MCF 10A (cell line): ENCODE data around the gene UNKL. TPM values are rescaled to one million over a fixed set of nuclear protein-coding genes. Genes with fewer than 3 reads are reported as not detected.

Experiments
- BruUV-seq: library from RNA; stranded (reverse); fragments of 400-500 nt; replicated peaks from 2 replicates; lab custom pipeline; 2021; lab: Mats Ljungman, UMichigan
- CTCF ChIA-PET: fragments of 300-600 bp; sonication (Branson Sonifier 250); formaldehyde crosslinking; extraction: SDS; loops from one replicate; lab custom pipeline; 2021; ENCODE audit warnings: antibody characterized with exemption, inconsistent platforms; lab: Yijun Ruan, JAX
- POLR2A ChIA-PET: fragments of 300-600, 350-650 bp; sonication (Branson Sonifier 250); formaldehyde crosslinking; extraction: SDS; loops from one replicate; lab custom pipeline; 2020; ENCODE audit warnings: antibody characterized with exemption, inconsistent platforms; lab: Yijun Ruan, JAX
- DNase-seq: peaks from one replicate; pipeline ENCODE4 v3.0.0-alpha.2; 2018; ENCODE audit not compliant: unreplicated experiment
- H3K27ac Mint-ChIP-seq: one replicate; pipeline ENCODE4 v1.8.0; 2022; ENCODE audit warnings: mild to moderate bottlenecking, low read depth, mixed read lengths; ENCODE audit not compliant: unreplicated experiment
- H3K27me3 Mint-ChIP-seq: one replicate; pipeline ENCODE4 v1.8.0; 2022; ENCODE audit warnings: mixed read lengths; ENCODE audit not compliant: insufficient read depth, unreplicated experiment
- H3K36me3 Mint-ChIP-seq: one replicate; pipeline ENCODE4 v1.8.0; 2022; ENCODE audit warnings: mild to moderate bottlenecking, moderate library complexity, mixed read lengths; ENCODE audit not compliant: insufficient read depth, unreplicated experiment
- H3K4me1 Mint-ChIP-seq: one replicate; pipeline ENCODE4 v1.8.0; 2022; ENCODE audit warnings: mixed read lengths; ENCODE audit not compliant: insufficient read depth, unreplicated experiment
- H3K4me3 Mint-ChIP-seq: one replicate; pipeline ENCODE4 v1.8.0; 2022; ENCODE audit warnings: mild to moderate bottlenecking, moderate library complexity, mixed read lengths; ENCODE audit not compliant: unreplicated experiment
- H3K9me3 Mint-ChIP-seq: one replicate; pipeline ENCODE4 v1.8.0; 2022; ENCODE audit warnings: mixed read lengths; ENCODE audit not compliant: unreplicated experiment
- CTCF ChIP-seq: fragments of 200-600 bp; IDR thresholded peaks from one replicate; pipeline ENCODE4 v1.8.0; 2022; ENCODE audit warnings: antibody characterized with exemption, mild to moderate bottlenecking; ENCODE audit not compliant: unreplicated experiment
- intact Hi-C: fragments of 100-400 bp; cut with micrococcal nuclease; formaldehyde crosslinking; loops from 2 replicates; pipeline ENCODE4 v1.14.1; 2022
- total RNA-seq: library from RNA; stranded (reverse); gene quantifications from 2 replicates; pipeline ENCODE4 v1.2.3, GENCODE V29; 2022

The UNKL gene
- total RNA-seq, 1 experiment from 2014 or later, result 12.3 TPM

GRCh38 chr16:1439058-1439698 lies 24.7 kb upstream of the UNKL start:
- H3K4me1 Mint-ChIP-seq, result no peaks in the 10 kb centered on the region
- no peak overlapping the region for H3K4me3 Mint-ChIP-seq
- no peaks in the 10 kb centered on the region for H3K36me3 Mint-ChIP-seq
- H3K27ac Mint-ChIP-seq, result no peak overlapping the region
- no peak for DNase-seq
- no peak for TF ChIP-seq CTCF
- ChIA-PET CTCF (interaction anchor here (0.8 kb wide), 1 partner anchor 11 kb away, joined by 5 read pairs; no protein-coding TSS in a partner anchor), POLR2A (interaction anchor here (0.6 kb wide), 1 partner anchor 1693 kb away, joined by 3 read pairs; no protein-coding TSS in a partner anchor)
- no TSS peak for BruUV-seq
- intact Hi-C loops, result no loop called here
- H3K27me3 Mint-ChIP-seq, result no peaks in the 10 kb centered on the region
- no peaks in the 10 kb centered on the region for H3K9me3 Mint-ChIP-seq

- H3K27ac Mint-ChIP-seq, result no peak overlapping the region
- no TSS peak for BruUV-seq
- POLR2A ChIA-PET, result no interaction called here
Measured at GRCh38 chr16:1438229-1439057, 23.9 kb upstream of the UNKL start.

GRCh38 chr16:1437606-1438005 lies 23.1 kb upstream of the UNKL start:
- intact Hi-C loops, result no loop called here
- no peak overlapping the region for H3K4me3 Mint-ChIP-seq
- POLR2A ChIA-PET, result no interaction called here
- H3K36me3 Mint-ChIP-seq, result no peaks in the 10 kb centered on the region
- H3K4me1 Mint-ChIP-seq, result no peaks in the 10 kb centered on the region
- no peak for DNase-seq
- H3K27me3 Mint-ChIP-seq, result no peaks in the 10 kb centered on the region
- no peaks in the 10 kb centered on the region for H3K9me3 Mint-ChIP-seq
- no peak for TF ChIP-seq CTCF
- H3K27ac Mint-ChIP-seq, result no peak overlapping the region
- CTCF ChIA-PET, result no interaction called here
- no TSS peak for BruUV-seq

More at GRCh38 chr16:1438229-1439057, 23.9 kb upstream of the UNKL start:
- Mint-ChIP-seq H3K4me1 (no peaks in the 10 kb centered on the region), H3K27me3 (no peaks in the 10 kb centered on the region), H3K4me3 (no peak overlapping the region), H3K9me3 (no peaks in the 10 kb centered on the region), H3K36me3 (no peaks in the 10 kb centered on the region)
- no peak for TF ChIP-seq CTCF
- CTCF ChIA-PET, result interaction anchor here (0.8 kb wide), 1 partner anchor 10 kb away, joined by 5 read pairs; no protein-coding TSS in a partner anchor
- intact Hi-C loops, result no loop called here
- no peak for DNase-seq

GRCh38 chr16:1436731-1437355 lies 22.3 kb upstream of the UNKL start:
- no peak for TF ChIP-seq CTCF
- POLR2A ChIA-PET, result interaction anchor here (0.9 kb wide), 1 partner anchor 15 kb away, joined by 3 read pairs; no protein-coding TSS in a partner anchor
- DNase-seq, result no peak
- no peaks in the 10 kb centered on the region for H3K9me3 Mint-ChIP-seq
- CTCF ChIA-PET, result no interaction called here
- intact Hi-C loops, result no loop called here
- no TSS peak for BruUV-seq
- H3K27ac Mint-ChIP-seq, result no peak overlapping the region
- H3K27me3 Mint-ChIP-seq, result no peaks in the 10 kb centered on the region
- H3K4me1 Mint-ChIP-seq, result no peaks in the 10 kb centered on the region
- H3K36me3 Mint-ChIP-seq, result no peaks in the 10 kb centered on the region
- H3K4me3 Mint-ChIP-seq, result no peak overlapping the region
